Adipocyte (in vitro differentiated cells): ENCODE measurements around the gene LCN10.

Experiments
- DNase-seq: peaks from one replicate; pipeline ENCODE4 v3.0.0-alpha.2; 2015; ENCODE audit warnings: low read depth
- H3K27me3 ChIP-seq: replicated peaks from 2 replicates; pipeline ENCODE4 v1.7.0; 2013; ENCODE audit warnings: mild to moderate bottlenecking, low read length, moderate library complexity; ENCODE audit not compliant: control insufficient read depth, insufficient read depth
- H3K36me3 ChIP-seq: 2 replicates; pipeline ENCODE4 v1.7.0; 2013; ENCODE audit warnings: low read length, mild to moderate bottlenecking, moderate library complexity; ENCODE audit not compliant: control insufficient read depth, insufficient read depth, severe bottlenecking
- H3K4me1 ChIP-seq: 2 replicates; pipeline ENCODE4 v1.7.0; 2013; ENCODE audit warnings: mild to moderate bottlenecking, low read length, moderate library complexity; ENCODE audit not compliant: control insufficient read depth, insufficient read depth
- H3K4me3 ChIP-seq: 2 replicates; pipeline ENCODE4 v1.7.0; 2013; ENCODE audit warnings: mild to moderate bottlenecking, low read length, moderate library complexity
- H3K9ac ChIP-seq: 2 replicates; pipeline ENCODE4 v1.7.0; 2013; ENCODE audit warnings: mild to moderate bottlenecking, low read length, moderate library complexity
- H3K9me3 ChIP-seq: 2 replicates; pipeline ENCODE4 v1.7.0; 2013; ENCODE audit warnings: mild to moderate bottlenecking, low read length, moderate library complexity; ENCODE audit not compliant: control insufficient read depth

Gene LCN10

DNA sequence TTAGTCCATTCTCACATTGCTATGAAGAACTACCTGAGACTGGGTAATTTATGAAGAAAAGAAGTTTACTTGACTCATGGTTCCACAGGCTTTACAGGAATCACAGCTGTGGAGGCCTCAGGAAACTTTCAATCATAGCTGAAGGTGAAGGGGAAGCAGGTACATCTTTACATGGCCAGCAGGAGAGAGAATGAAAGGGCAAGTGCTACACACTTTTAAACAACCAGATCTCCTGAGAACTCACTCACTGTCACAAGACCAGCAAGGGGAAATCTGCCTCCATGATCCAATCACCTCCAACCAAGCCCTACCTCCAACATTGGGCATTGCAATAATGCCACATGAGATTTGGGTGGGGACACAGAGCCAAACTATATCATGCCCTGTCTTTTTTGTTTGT lies 9.1 kb upstream of the LCN10 start:
- DNase-seq: no peak
- no peaks in the 10 kb centered on the region for H3K36me3 ChIP-seq
- no peak overlapping the region for H3K4me3 ChIP-seq
- no peaks in the 10 kb centered on the region for H3K4me1 ChIP-seq
- H3K9me3 ChIP-seq: peaks cover 33% of the 10 kb centered on the region
- H3K27me3 ChIP-seq: peaks cover 17% of the 10 kb centered on the region
- H3K9ac ChIP-seq: no peak overlapping the region

- Histone ChIP-seq H3K4me3 (no peak overlapping the region), H3K9me3 (peaks cover 31% of the 10 kb centered on the region), H3K4me1 (no peaks in the 10 kb centered on the region), H3K9ac (no peak overlapping the region), H3K36me3 (no peaks in the 10 kb centered on the region), H3K27me3 (peaks cover 17% of the 10 kb centered on the region)
- DNase-seq: no peak
These were observed 8.5 kb upstream of the LCN10 start for GRCh38 chr9:136751244-136751643.

GRCh38 chr9:136750526-136750925 lies 7.8 kb upstream of the LCN10 start:
- DNase-seq: no peak

DNA sequence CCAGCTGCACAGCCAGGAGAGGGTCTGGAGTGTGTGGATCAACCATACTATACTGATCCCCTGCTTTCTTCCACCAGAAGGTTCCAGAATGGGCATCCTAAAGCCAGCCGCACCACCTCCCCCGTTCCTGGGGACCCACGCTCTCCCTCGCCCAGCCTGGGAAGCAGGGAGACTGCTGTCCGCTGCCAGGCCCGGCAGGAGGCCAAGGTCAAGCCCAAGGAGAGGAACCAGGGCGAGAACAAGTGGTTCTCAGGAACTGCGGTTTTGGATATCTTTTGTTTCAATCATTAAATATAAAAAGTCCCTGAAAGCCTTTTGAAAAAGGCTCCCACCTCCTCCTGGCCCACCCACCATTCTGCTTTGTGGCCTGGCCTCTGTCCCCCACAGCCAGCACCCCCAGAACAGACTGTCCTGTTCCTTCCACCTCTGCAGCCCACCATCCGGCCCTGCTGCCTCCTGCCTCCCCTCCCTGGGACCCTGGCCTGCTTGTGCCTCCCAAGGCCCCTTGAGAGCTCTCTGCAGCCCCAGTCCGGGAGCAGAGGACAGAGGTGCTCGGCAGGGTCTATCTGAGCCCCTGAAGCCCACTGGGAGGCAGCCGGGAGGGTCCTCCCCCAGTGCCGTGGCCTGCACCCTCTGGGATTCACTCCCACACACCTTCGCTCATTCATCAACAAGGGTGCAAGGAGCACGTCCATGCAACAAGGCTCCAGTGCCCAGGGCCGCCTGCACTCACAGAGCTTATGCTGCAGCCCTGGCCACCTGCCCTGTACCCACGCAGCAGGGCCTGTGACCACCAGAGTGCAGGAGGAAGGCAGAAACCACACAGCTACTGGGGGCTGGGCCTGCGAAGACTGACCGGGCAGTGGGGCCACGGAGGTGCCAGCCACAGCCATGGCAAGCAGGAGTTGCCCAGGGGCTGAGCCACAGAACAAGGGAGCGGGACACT lies 6.2 kb upstream of the LCN10 start:
- no peaks in the 10 kb centered on the region for H3K36me3 ChIP-seq
- no peak overlapping the region for H3K4me3 ChIP-seq
- DNase-seq: no peak
- no peak overlapping the region for H3K9ac ChIP-seq
- H3K4me1 ChIP-seq: no peaks in the 10 kb centered on the region
- peaks cover 15% of the 10 kb centered on the region for H3K27me3 ChIP-seq
- peaks cover 21% of the 10 kb centered on the region for H3K9me3 ChIP-seq

More at GRCh38 chr9:136750526-136750925, 7.8 kb upstream of the LCN10 start:
- H3K36me3 ChIP-seq: no peaks in the 10 kb centered on the region
- H3K4me1 ChIP-seq: no peaks in the 10 kb centered on the region
- H3K27me3 ChIP-seq: peaks cover 18% of the 10 kb centered on the region
- H3K9me3 ChIP-seq: peaks cover 24% of the 10 kb centered on the region
- no peak overlapping the region for H3K9ac ChIP-seq
- H3K4me3 ChIP-seq: no peak overlapping the region

GRCh38 chr9:136748201-136748600 lies 5.5 kb upstream of the LCN10 start, which contains the start of gene LCN6:
LCN6 (minus strand) TSS chr9:136748525; CDS start chr9:136748483, 42 bp downstream.
- Histone ChIP-seq H3K27me3 (peaks cover 9% of the 10 kb centered on the region), H3K9ac (no peak within 1 kb of the TSS), H3K36me3 (no peaks in the 10 kb centered on the region), H3K4me1 (no peaks in the 10 kb centered on the region), H3K9me3 (peaks cover 20% of the 10 kb centered on the region), H3K4me3 (no peak within 1 kb of the TSS)
- DNase-seq: no peak

GRCh38 chr9:136747161-136748060 lies 4.7 kb upstream of the LCN10 start:
- H3K27me3 ChIP-seq: peaks cover 15% of the 10 kb centered on the region
- no peak overlapping the region for H3K4me3 ChIP-seq
- H3K9me3 ChIP-seq: peaks cover 15% of the 10 kb centered on the region
- H3K36me3 ChIP-seq: no peaks in the 10 kb centered on the region
- no peak overlapping the region for H3K9ac ChIP-seq
- H3K4me1 ChIP-seq: no peaks in the 10 kb centered on the region
- DNase-seq: no peak

DNA sequence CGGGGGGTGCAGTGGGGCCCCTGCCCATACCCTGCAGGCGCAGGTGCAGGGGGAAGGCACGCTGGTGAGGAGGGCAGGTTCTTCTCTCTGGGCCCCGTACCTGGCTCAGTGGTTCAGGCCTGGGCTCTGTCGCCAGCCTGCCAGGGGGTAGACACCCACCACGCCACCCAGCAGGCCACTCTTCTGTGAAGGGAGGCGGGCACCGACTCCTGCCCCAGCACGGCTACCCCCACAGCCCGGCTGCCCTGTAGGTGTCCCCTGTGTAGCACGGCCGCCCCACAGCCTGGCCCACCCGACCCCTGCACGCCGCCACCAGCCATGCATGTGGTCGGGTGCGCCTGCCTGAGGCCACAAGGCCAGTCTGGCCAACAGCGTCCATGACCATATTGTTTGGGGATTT lies 3.9 kb upstream of the LCN10 start:
- no peak for DNase-seq
- H3K4me1 ChIP-seq: peaks cover 4% of the 10 kb centered on the region
- H3K36me3 ChIP-seq: no peaks in the 10 kb centered on the region
- H3K9me3 ChIP-seq: peaks cover 7% of the 10 kb centered on the region
- no peak overlapping the region for H3K4me3 ChIP-seq
- H3K9ac ChIP-seq: no peak overlapping the region
- peaks cover 17% of the 10 kb centered on the region for H3K27me3 ChIP-seq

DNA sequence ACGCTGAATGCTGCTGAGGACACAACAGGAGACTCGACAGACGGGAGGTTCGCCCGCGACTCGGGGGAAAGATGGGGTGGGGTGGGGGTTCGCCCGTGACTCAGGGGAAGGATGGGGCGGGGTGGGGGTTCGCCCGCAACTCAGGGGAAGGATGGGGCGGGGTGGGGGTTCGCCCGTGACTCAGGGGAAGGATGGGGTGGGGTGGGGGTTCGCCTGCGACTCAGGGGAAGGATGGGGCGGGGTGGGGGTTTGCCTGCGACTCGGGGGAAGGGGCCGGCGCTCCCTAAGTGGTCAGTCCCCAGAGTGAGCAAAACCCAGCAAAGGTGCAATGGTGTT lies 3.4 kb upstream of the LCN10 start:
- Histone ChIP-seq H3K4me3 (no peak overlapping the region), H3K9me3 (peaks cover 2% of the 10 kb centered on the region), H3K9ac (no peak overlapping the region), H3K27me3 (peaks cover 20% of the 10 kb centered on the region), H3K36me3 (no peaks in the 10 kb centered on the region), H3K4me1 (peaks cover 9% of the 10 kb centered on the region)
- no peak for DNase-seq

- no peak overlapping the region for H3K9ac ChIP-seq
- no peaks in the 10 kb centered on the region for H3K9me3 ChIP-seq
- H3K27me3 ChIP-seq: peaks cover 25% of the 10 kb centered on the region
- H3K36me3 ChIP-seq: no peaks in the 10 kb centered on the region
- H3K4me3 ChIP-seq: no peak overlapping the region
- no peak for DNase-seq
- H3K4me1 ChIP-seq: peaks cover 11% of the 10 kb centered on the region
These were observed 2.8 kb upstream of the LCN10 start for GRCh38 chr9:136745389-136746154.

DNA sequence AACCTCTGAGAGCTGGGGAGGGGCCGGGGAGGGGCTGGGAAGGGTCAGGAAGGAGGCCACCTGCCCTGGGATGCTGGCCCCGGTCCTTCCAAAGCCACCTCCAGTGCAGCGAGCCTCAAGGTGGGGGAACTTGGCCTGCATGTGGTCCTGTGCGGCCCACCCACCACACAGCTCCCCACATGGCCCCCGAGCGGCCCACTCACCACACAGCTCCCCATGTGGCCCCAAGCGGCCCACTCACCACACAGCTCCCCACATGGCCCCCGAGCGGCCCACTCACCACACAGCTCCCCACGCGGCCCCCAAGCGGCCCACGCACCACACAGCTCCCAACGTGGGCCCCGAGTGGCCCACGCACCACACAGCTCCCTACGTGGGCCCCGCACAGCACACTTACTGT lies 2.0 kb upstream of the LCN10 start:
- DNase-seq: no peak
- H3K4me1 ChIP-seq: peaks cover 11% of the 10 kb centered on the region
- H3K27me3 ChIP-seq: peaks cover 33% of the 10 kb centered on the region
- no peaks in the 10 kb centered on the region for H3K9me3 ChIP-seq
- H3K36me3 ChIP-seq: no peaks in the 10 kb centered on the region
- no peak overlapping the region for H3K9ac ChIP-seq
- no peak overlapping the region for H3K4me3 ChIP-seq
